Ishikawa (cell line): ENCODE results near the gene IL15RA.

Experiments used
- CREB1 ChIP-seq: IDR thresholded peaks from 2 replicates; pipeline ENCODE4 v1.6.1; 2012; ENCODE audit warnings: low read depth
- EP300 ChIP-seq: IDR thresholded peaks from 2 replicates; pipeline ENCODE4 v1.6.1; 2012; ENCODE audit warnings: borderline replicate concordance
- FOXM1 ChIP-seq: IDR thresholded peaks from 2 replicates; pipeline ENCODE4 v1.6.1; 2012; ENCODE audit warnings: low read depth, borderline replicate concordance
- MAX ChIP-seq: IDR thresholded peaks from 2 replicates; pipeline ENCODE4 v1.6.1; 2012
- REST ChIP-seq: IDR thresholded peaks from 2 replicates; pipeline ENCODE4 v1.6.1; 2012; ENCODE audit warnings: low read depth, mild to moderate bottlenecking

- TF ChIP-seq FOXM1, result no peak
- no peak for TF ChIP-seq REST
- TF ChIP-seq CREB1, result no peak
- no peak for TF ChIP-seq MAX
- no peak for TF ChIP-seq EP300
These were observed 14.3 kb downstream of the IL15RA start for GRCh38 chr10:5963071-5963470.
